Breast epithelium (tissue), 4 donors: ENCODE measurements around the gene TAAR2. TPM values are rescaled to one million over a fixed set of nuclear protein-coding genes. Genes with fewer than 3 reads are reported as not detected.

Source experiments
- DNase-seq, 2 donors: peaks; one replicate each; pipeline ENCODE4 v3.0.0-alpha.2; 2019; ENCODE audit warnings: low spot score in 2 of 2
- H3K27ac ChIP-seq, 2 donors: fragments of 200-600 bp; sonication (generic) in 1 of 2; one replicate each; pipeline ENCODE4 v1.5.1; 2016 to 2019; ENCODE audit warnings: mild to moderate bottlenecking in 1 of 2
- H3K27me3 ChIP-seq, 2 donors: fragments of 200-600 bp; sonication (generic) in 1 of 2; one replicate each; pipeline versions ENCODE4 v1.5.1 to v1.6.0; 2017 to 2019; ENCODE audit warnings: control low read depth in 1 of 2, mild to moderate bottlenecking in 1 of 2
- H3K36me3 ChIP-seq: fragments of 200-600 bp; one replicate; pipeline ENCODE4 v1.5.1; 2019
- H3K4me1 ChIP-seq, 2 donors: fragments of 200-600 bp; sonication (generic); one replicate each; pipeline ENCODE4 v1.5.1; 2016 to 2019; ENCODE audit warnings: control low read depth in 1 of 2
- H3K4me3 ChIP-seq, 3 donors: fragments of 200-600 bp; sonication (generic); 1 replicate in 2 of 3; 2 replicates in 1 of 3; pipeline ENCODE4 v1.5.1; 2016 to 2019; ENCODE audit warnings: mild to moderate bottlenecking in 3 of 3, moderate library complexity in 2 of 3
- H3K9me3 ChIP-seq, 2 donors: fragments of 200-600 bp; sonication (generic) in 1 of 2; one replicate each; pipeline ENCODE4 v1.5.1; 2016 to 2019; ENCODE audit warnings: control low read depth in 1 of 2
- CTCF ChIP-seq, 3 donors: fragments of 450-650 bp; IDR thresholded peaks; one replicate each; pipeline ENCODE4 v1.5.1; 2016 to 2017; ENCODE audit warnings: antibody characterized with exemption in 3 of 3, mild to moderate bottlenecking in 3 of 3, moderate library complexity in 3 of 3
- POLR2A ChIP-seq: fragments of 450-650 bp; IDR thresholded peaks from one replicate; pipeline ENCODE4 v1.6.1; 2016; ENCODE audit warnings: antibody characterized with exemption, mild to moderate bottlenecking, moderate library complexity
- POLR2AphosphoS5 ChIP-seq, 3 donors: sonication (generic); formaldehyde crosslinking; IDR thresholded peaks; one replicate each; pipeline ENCODE4 v1.6.1; 2017; ENCODE audit warnings: antibody characterized with exemption in 3 of 3
- intact Hi-C: fragments of 100-400 bp; cut with DNase I; formaldehyde crosslinking; loops from one replicate; pipeline ENCODE4 v1.15.1; 2023; ENCODE audit warnings: low total_unique reads
- total RNA-seq, 3 donors: library from RNA; depleted of rRNA; stranded (reverse); fragments of >200 nt; gene quantifications; one replicate each; pipeline ENCODE4 v1.1.0, GENCODE V29; 2016

Gene TAAR2
- total RNA-seq, 3 donors from 2014 or later: not detected

GRCh38 chr6:132664309-132665034, 40.4 kb upstream of the TAAR2 start:
- Histone ChIP-seq H3K4me3 (no peak overlapping the region), H3K27me3 (no peaks in the 10 kb centered on the region), H3K4me1 (no peaks in the 10 kb centered on the region), H3K9me3 (no peaks in the 10 kb centered on the region), H3K27ac (no peak overlapping the region), H3K36me3 (no peaks in the 10 kb centered on the region)
- DNase-seq: no peak
- intact Hi-C loops: no loop called here
- TF ChIP-seq CTCF (IDR thresholded peaks at IDR 0.05) (no peak), POLR2A (no peak), POLR2AphosphoS5 (IDR thresholded peaks at IDR 0.05) (no peak)

GRCh38 chr6:132663661-132664060, 39.6 kb upstream of the TAAR2 start:
- H3K4me1 ChIP-seq: no peaks in the 10 kb centered on the region
- intact Hi-C loops: no loop called here
- no peak overlapping the region for H3K27ac ChIP-seq
- TF ChIP-seq POLR2A (no peak), POLR2AphosphoS5 (IDR thresholded peaks at IDR 0.05) (no peak), CTCF (IDR thresholded peaks at IDR 0.05) (no peak)
- DNase-seq: no peak
- no peaks in the 10 kb centered on the region for H3K27me3 ChIP-seq
- H3K9me3 ChIP-seq: no peaks in the 10 kb centered on the region
- H3K36me3 ChIP-seq: no peaks in the 10 kb centered on the region
- no peak overlapping the region for H3K4me3 ChIP-seq

GRCh38 chr6:132661906-132662305, 37.8 kb upstream of the TAAR2 start:
- H3K36me3 ChIP-seq: no peaks in the 10 kb centered on the region
- intact Hi-C loops: no loop called here
- H3K27ac ChIP-seq: no peak overlapping the region
- no peaks in the 10 kb centered on the region for H3K9me3 ChIP-seq
- no peaks in the 10 kb centered on the region for H3K4me1 ChIP-seq
- H3K27me3 ChIP-seq: no peaks in the 10 kb centered on the region
- no peak overlapping the region for H3K4me3 ChIP-seq
- TF ChIP-seq CTCF (IDR thresholded peaks at IDR 0.05): no peak
- TF ChIP-seq POLR2AphosphoS5 (IDR thresholded peaks at IDR 0.05): no peak
- no peak for TF ChIP-seq POLR2A
- no peak for DNase-seq

- TF ChIP-seq POLR2AphosphoS5 (IDR thresholded peaks at IDR 0.05): no peak
- no peaks in the 10 kb centered on the region for H3K9me3 ChIP-seq
- H3K36me3 ChIP-seq: no peaks in the 10 kb centered on the region
- H3K27ac ChIP-seq: no peak within 1 kb of the TSS
- DNase-seq: no peak
- intact Hi-C loops: no loop called here
- no peak within 1 kb of the TSS for H3K4me3 ChIP-seq
- H3K4me1 ChIP-seq: no peaks in the 10 kb centered on the region
- H3K27me3 ChIP-seq: no peaks in the 10 kb centered on the region
Observed at GRCh38 chr6:132659082-132659481, 35.0 kb upstream of the TAAR2 start, which contains the start of gene TAAR1. Gene TAAR1, minus strand, starts transcription at chr6:132659182. Its CDS starts 13,179 bp downstream, at chr6:132646003.

- TF ChIP-seq POLR2AphosphoS5 (IDR thresholded peaks at IDR 0.05) (no peak), POLR2A (no peak), CTCF (IDR thresholded peaks at IDR 0.05) (no peak)
- H3K4me3 ChIP-seq: no peak overlapping the region
- intact Hi-C loops: no loop called here
- H3K27me3 ChIP-seq: no peaks in the 10 kb centered on the region
- no peak overlapping the region for H3K27ac ChIP-seq
- H3K4me1 ChIP-seq: no peaks in the 10 kb centered on the region
- no peak for DNase-seq
- no peaks in the 10 kb centered on the region for H3K36me3 ChIP-seq
- no peaks in the 10 kb centered on the region for H3K9me3 ChIP-seq
Observed at GRCh38 chr6:132651062-132651461, 27.0 kb upstream of the TAAR2 start.
